Adrenal gland (tissue), 5 donors: ENCODE measurements around the gene ATP13A4.

Experiments
- CTCF ChIP-seq, 6 experiments: fragments of 450-650 bp in 4 of 6; fragments of 200-600 bp in 2 of 6; sonication (generic) in 1 of 6; IDR thresholded peaks; 1 replicate in 5 of 6; 2 replicates in 1 of 6; pipeline versions ENCODE4 v1.5.1 to v1.8.0; 2016 to 2021; ENCODE audit warnings: antibody characterized with exemption in 6 of 6, mild to moderate bottlenecking in 2 of 6, moderate library complexity in 1 of 6
- POLR2A ChIP-seq, 2 donors: fragments of 450-650 bp; IDR thresholded peaks; one replicate each; pipeline ENCODE4 v1.6.1; 2017; ENCODE audit warnings: antibody characterized with exemption in 2 of 2, mild to moderate bottlenecking in 2 of 2, moderate library complexity in 1 of 2
- donor health status: DM: no; HTN: no; CAD: no.

GRCh38 chr3:193589616-193590015 is 34.9 kb upstream of the ATP13A4 start:
- TF ChIP-seq CTCF (IDR thresholded peaks at IDR 0.05) (no peak), POLR2A (IDR thresholded peaks at IDR 0.05) (no peak)
